ENCODE data around the gene RYR2.
A peak's percentile ranks its signal among the peaks of the same experiment; 100 is the strongest.

The RYR2 gene

GRCh38 chr1:237673631-237674030, 631.6 kb downstream of the RYR2 start:
- no peak for DNase-seq (ENCODE audit: low read depth)

DNA sequence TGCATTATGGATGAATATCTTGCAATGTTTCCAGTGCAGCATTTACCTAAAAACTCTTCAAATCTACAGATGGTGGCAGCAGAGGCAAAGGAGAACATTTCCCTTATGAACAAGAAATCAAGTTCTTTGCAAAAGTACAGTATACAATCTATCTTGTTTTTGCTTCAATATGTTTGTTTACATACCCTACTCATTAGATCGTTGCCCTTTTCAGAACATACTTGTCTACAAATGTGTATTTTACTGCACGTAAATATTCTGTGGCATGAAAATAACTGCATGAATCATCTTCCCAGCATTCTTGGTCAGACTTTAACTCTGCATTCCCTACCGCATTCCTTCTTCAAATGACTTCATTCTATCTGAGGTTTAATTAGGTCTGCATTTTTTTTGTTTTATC, 636.0 kb downstream of the RYR2 start:
- DNase-seq (ENCODE audit: low read depth): no peak

DNA sequence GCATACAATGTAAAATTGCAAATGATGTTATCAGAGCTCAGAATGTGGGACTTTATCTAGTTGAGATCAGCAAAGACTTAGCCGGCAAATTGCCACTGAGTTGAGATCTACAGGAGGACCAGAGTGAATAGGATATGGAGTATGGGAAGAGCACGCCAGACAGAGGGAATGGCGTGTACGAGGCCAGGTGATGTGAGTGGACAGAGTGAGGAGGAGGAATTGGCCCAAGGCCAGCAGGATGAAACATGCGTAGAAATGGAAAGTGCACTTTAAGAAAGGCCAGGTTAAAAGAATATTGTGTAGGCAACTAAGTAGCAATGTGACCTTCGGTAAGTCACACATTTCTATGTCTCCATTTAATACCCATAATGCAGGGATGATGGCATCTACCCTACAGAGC, 637.7 kb downstream of the RYR2 start:
- no peak for DNase-seq (ENCODE audit: low read depth)

DNA sequence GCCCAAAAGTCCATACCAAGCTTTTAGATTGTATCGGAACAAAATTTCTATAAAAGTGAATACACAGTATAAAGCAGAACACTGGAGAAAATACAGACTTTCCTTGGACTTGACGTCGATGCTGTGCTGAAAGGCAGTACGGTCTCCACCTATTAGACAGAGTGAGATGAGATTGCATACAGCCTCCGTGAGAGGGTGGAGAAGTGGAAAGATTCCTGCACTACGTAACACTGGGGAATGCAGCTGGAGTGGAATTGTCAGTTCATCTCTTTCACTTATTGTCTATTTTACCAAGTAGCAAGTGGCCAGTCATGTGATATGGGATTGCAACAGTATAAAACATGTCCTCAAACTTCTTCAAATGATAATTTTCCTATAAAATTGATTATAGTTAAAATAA, 639.2 kb downstream of the RYR2 start:
- DNase-seq (ENCODE audit: low read depth): no peak

GRCh38 chr1:237684236-237684635, 642.3 kb downstream of the RYR2 start:
- DNase-seq (ENCODE audit: low read depth): no peak

DNA sequence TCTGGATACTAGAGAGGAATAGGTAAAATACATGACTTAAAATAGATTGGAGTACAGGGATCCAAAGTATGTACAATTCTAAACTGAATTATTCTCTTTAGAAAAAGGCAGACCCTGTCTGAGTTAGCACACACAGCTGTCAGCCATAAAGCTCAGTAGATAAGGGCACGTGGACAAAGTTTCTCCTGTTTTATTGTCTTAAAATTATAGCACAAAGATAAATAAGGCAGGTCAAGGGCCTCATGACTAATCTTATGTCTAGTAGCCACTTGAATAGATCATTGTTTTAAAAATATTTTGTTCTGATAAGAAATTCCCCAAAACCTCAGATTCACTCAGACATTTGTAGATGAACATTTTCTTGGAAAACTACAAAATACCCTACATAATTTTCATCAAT, 643.6 kb downstream of the RYR2 start:
- DNase-seq (ENCODE audit: low read depth): no peak

DNA sequence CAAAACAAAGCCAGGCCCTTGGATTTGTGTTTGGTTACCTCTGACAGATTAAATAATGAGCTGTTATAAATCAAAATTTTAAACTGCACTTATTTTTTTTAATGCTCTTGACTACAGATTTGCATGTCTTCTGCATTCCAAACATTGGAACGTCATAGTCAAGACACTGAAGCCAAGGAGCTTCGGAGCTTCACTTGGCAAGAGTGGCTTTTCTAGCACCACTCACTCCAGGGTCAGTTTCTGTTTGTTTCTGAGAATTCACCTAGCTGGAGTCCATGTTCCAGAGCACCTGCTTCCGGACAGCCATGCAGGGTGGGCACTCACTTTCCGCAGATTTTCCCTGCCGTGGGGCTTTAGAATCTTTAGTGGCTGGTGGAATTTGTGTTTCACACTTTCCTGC, 645.8 kb downstream of the RYR2 start:
- DNase-seq (ENCODE audit: low read depth): no peak

GRCh38 chr1:237690656-237691055, 648.7 kb downstream of the RYR2 start:
- DNase-seq (ENCODE audit: low read depth): no peak

DNA sequence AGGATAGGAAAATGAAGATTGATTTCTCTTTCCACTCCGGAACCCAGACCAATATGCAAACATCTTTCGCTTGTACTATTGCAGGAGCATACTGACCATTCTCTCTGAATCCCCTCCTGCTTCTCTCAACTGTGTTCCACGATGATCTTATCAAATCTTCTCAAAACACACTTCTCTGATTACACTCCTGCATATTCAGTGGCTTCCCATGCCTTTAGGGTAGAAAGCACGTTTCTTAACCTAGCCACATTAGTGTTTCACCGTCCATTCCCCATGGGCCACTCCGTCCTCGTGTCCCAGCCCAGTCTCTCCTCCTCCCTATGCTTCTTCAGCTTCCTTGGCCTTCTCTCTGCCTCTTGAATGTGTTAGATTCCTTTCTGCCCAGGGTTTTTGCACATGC, 650.3 kb downstream of the RYR2 start:
- no peak for DNase-seq (ENCODE audit: low read depth)

GRCh38 chr1:237695878-237696277, 653.9 kb downstream of the RYR2 start:
- DNase-seq (ENCODE audit: low read depth): no peak

GRCh38 chr1:237700181-237700580, 658.2 kb downstream of the RYR2 start:
- DNase-seq (ENCODE audit: low read depth): no peak

DNA sequence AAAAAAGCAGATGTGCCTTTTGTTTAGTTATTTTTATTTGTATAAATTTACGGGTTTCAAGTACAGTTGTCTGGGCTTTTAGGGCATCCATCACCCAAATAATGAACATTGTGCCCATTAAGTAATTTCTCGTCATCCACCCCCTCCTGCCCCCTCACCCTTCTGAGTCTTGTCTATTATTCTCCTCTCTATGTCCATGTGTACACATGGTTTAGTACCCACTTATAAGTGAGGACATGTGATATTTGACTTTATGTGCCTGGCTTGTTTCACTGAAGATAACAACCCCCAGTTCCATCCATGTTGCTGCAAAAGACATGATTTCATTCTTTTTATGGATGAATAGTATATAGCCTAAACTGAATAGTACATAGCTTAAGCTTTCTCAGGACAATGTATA, 659.5 kb downstream of the RYR2 start:
- no peak for DNase-seq (ENCODE audit: low read depth)

GRCh38 chr1:237702161-237702560, 660.2 kb downstream of the RYR2 start:
- DNase-seq (ENCODE audit: low read depth): no peak

- no peak for DNase-seq (ENCODE audit: low read depth)
Observed at GRCh38 chr1:237705462-237705861, 663.5 kb downstream of the RYR2 start.

DNA sequence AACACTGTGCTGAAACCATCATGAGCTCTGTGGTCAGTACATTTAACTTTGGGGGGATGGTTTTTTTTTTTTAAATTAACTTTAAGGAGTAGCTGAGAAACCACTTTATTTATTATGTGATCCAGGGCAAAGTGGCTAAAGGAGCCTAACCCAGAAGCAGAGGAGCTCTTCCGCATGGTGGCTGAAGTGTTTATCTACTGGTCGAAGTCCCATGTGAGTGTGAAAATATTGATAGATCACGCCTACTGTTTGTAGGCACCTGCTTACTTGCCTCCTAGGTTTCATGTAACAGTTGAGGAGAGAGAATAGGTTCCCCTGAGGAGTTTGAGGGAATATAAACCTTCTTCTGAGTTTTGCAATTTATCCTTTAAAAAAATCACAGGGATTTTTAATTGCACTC, 667.4 kb downstream of the RYR2 start:
- no peak for DNase-seq (ENCODE audit: low read depth)

GRCh38 chr1:237711281-237711680, 669.3 kb downstream of the RYR2 start:
- no peak for DNase-seq (ENCODE audit: low read depth)

- no peak for DNase-seq (ENCODE audit: low read depth)
Observed at GRCh38 chr1:237712082-237712481, 670.1 kb downstream of the RYR2 start.

DNA sequence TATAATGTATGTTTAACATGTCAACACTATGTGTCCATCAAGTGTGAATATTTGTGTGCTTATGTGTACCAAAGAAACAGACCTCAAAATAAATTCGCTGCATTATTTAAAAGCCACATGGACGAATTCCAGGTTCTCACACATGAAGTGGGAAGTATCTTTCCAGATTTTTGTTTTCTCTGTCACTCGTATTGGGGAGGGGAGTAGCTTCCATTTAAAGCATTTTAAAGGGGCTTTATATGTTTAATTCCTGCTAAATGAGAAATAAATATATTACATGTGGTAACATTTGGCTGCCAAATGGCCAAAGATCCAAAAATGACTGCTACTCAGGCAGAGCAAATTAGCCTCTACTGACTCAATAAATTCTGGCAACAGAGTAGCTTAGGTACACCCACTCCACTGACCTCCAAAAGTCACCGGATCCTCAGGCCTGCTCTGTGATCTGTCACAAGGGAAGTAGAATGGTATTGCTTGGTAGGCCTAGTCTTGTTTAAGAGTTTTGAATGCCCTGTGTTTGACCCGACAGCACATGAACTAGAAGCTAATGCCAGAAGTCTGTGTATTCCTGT, 670.7 kb downstream of the RYR2 start:
- no peak for DNase-seq (ENCODE audit: low read depth)

- no peak for DNase-seq (ENCODE audit: low read depth)
Observed at GRCh38 chr1:237713916-237714315, 671.9 kb downstream of the RYR2 start.

DNA sequence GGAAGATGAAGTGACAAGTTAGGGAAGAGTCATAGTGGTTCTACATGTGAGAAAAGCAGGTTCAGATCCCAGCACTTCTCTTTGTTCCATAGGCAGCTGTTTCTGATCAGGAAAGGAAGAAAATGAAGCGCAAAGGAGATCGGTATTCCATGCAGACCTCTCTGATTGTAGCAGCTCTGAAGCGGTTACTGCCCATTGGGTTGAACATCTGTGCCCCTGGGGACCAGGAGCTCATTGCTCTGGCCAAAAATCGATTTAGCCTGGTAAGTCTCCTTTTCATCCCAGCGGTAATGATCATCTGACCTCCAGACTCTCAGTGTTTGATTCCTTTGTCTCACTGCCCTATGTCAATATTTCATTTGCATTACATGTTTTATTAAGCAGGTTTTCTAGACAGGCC, 675.1 kb downstream of the RYR2 start:
- no peak for DNase-seq (ENCODE audit: low read depth)

GRCh38 chr1:237730826-237731350, 688.9 kb downstream of the RYR2 start:
- no peak for DNase-seq (ENCODE audit: low read depth)

DNA sequence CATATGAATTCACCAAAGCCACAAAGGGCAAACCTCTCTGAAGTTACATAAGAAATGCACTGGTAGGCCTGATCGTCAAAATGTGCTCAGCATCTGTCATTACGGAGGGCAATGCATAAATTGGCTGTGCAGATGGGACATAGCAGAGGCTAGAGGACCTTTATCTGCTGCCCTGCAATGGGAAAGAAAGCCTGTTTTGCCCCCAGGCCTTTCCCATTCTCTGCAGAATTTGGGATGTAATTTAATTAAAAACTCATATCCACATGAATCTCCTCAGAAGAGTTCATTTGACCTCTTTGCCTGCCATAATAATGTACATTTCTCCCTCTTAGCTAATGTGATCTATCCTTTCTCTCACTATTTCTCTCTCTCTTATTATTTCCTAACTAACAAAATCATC, 690.7 kb downstream of the RYR2 start:
- DNase-seq (ENCODE audit: low read depth): no peak

- peak; percentile 51 for DNase-seq (ENCODE audit: low read depth)
Observed at GRCh38 chr1:237736372-237737029, 694.5 kb downstream of the RYR2 start.

DNA sequence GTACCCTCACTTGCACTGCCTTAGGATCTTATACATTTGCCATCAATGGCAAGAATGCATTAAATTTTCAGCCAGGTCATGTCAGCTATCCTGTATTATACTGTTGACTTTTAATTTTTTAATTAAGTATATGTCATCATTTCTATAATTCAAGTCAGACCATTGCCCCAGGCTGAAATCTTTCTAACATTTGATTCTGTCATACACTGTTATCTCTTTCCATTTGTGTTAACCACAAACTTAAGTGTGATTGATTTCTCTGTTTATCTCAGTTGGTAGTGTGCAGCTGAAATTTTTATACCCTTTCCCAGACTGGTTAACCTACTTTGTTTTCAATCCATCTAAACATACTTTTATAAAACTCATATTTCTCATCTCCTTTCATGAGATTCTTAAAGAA, 695.5 kb downstream of the RYR2 start:
- no peak for DNase-seq (ENCODE audit: low read depth)
